ENCODE results near the gene RMRP. TPM values are rescaled to one million over a fixed set of nuclear protein-coding genes. Genes with fewer than 3 reads are reported as not detected.

RMRP gene
- total and polyA plus RNA-seq, 10 of the 15 experiments (the other 5 are each of a cell fraction or from before 2014, with no cell fraction given), result 12.0 to 42,450 (median 6,418) TPM; not detected in 4

- peak; percentile 92 for TF ChIP-seq NKRF (conservative IDR thresholded peaks at IDR 0.05)
- no peak for TF ChIP-seq RUNX3 (IDR thresholded peaks at IDR 0.05; ENCODE audit: low read length)
- no peak; the same call in 1 of the 2 replicates for TF ChIP-seq RB1 (IDR thresholded peaks at IDR 0.05; ENCODE audit: borderline replicate concordance)
- TF ChIP-seq NBN (IDR thresholded peaks at IDR 0.05), result 0 out of 2 replicates have a peak, but pooled peaks have one; percentile 22
- peak; percentile 86 for TF ChIP-seq NRF1 (conservative IDR thresholded peaks at IDR 0.05; ENCODE audit: low read depth, low read length)
- TF ChIP-seq RAD21 (IDR thresholded peaks at IDR 0.05; ENCODE audit: insufficient read depth, low read depth, low read length), result peak; percentile 58
- TF ChIP-seq HSF1 (IDR thresholded peaks at IDR 0.05; ENCODE audit: low read depth, low read length), result 0 out of 2 replicates have a peak, but pooled peaks have one; percentile 6
- TF ChIP-seq ZZZ3 (IDR thresholded peaks at IDR 0.05; ENCODE audit: control insufficient read depth, insufficient read length, low read depth), result no peak
- TF ChIP-seq POLR2AphosphoS2 (IDR thresholded peaks at IDR 0.05; ENCODE audit: low read depth, low read length), result peak; percentile 27; the same call in 1 of the 2 replicates
- no peak for TF ChIP-seq JUND (IDR thresholded peaks at IDR 0.05; ENCODE audit: low read depth, low read length)
- peak; percentile 93; the same call in 1 of the 2 replicates for TF ChIP-seq GATAD2B (conservative IDR thresholded peaks at IDR 0.05; ENCODE audit: low read depth)
- peak; percentile 99 for TF ChIP-seq POU2F2 (IDR thresholded peaks at IDR 0.05; ENCODE audit: borderline replicate concordance, low read depth, low read length)
- no peak for TF ChIP-seq ZNF384 (IDR thresholded peaks at IDR 0.05; ENCODE audit: borderline replicate concordance, low read depth, low read length)
- TF ChIP-seq TAF1 (IDR thresholded peaks at IDR 0.05; ENCODE audit: borderline replicate concordance, low read depth, low read length), result peak; percentile 76
- TF ChIP-seq ZBTB11 (CRISPR knock-in tag; IDR thresholded peaks at IDR 0.05), result no peak
- no peak for TF ChIP-seq ZSCAN29 (IDR thresholded peaks at IDR 0.05)
- no peak for TF ChIP-seq SMAD1 (IDR thresholded peaks at IDR 0.05; ENCODE audit: low read depth, partially characterized antibody)
- TF ChIP-seq SMC3 (IDR thresholded peaks at IDR 0.05; ENCODE audit: borderline replicate concordance, low read length), result 0 out of 2 replicates have a peak, but pooled peaks have one; percentile 4
- no peak for TF ChIP-seq CREB1 (IDR thresholded peaks at IDR 0.05; ENCODE audit: low read depth)
- TF ChIP-seq IKZF1 (conservative IDR thresholded peaks at IDR 0.05), result peak; percentile 25; the same call in 1 of the 2 replicates
- no peak for TF ChIP-seq RBBP5 (conservative IDR thresholded peaks at IDR 0.05)
- TF ChIP-seq ZNF217 (IDR thresholded peaks at IDR 0.05), result peak; percentile 75; the same call in 1 of the 2 replicates
- TF ChIP-seq SREBF1 (IDR thresholded peaks at IDR 0.05; ENCODE audit: low read length), result no peak
- TF ChIP-seq ZBED1 (IDR thresholded peaks at IDR 0.05; ENCODE audit: borderline replicate concordance), result no peak
- TF ChIP-seq NFIC (IDR thresholded peaks at IDR 0.05; ENCODE audit: low read depth, low read length), result no peak
These were observed 533 bp upstream of the RMRP start, which contains the start of gene CCDC107 (continued) for GRCh38 chr9:35658137-35658967.
